GM23338 (cell line): ENCODE results near the gene OR2T11. TPM values are rescaled to one million over a fixed set of nuclear protein-coding genes. Genes with fewer than 3 reads are reported as not detected.
"Not testable (repeated sequence)": the region's sequence is repeated elsewhere in the genome, so short reads cannot be mapped to it uniquely, and the experiment has no call there.

ENCODE experiments used
- ATAC-seq: fragments of 200-7000 bp; cut with Tn5 transposase; 3 replicates; pipeline ENCODE4 v1.9.1; 2020
- DNase-seq: peaks from one replicate; pipeline ENCODE4 v3.0.0-alpha.2; 2015; ENCODE audit warnings: low spot score
- H2AFZ ChIP-seq: fragments of 200-600 bp; sonication (generic); 2 replicates; pipeline ENCODE4 v1.8.0; 2016; ENCODE audit warnings: antibody characterized with exemption, mild to moderate bottlenecking, moderate library complexity
- H3F3A ChIP-seq: fragments of 200-600 bp; sonication (generic); replicated peaks from 2 replicates; pipeline ENCODE4 v1.8.0; 2017; ENCODE audit warnings: antibody characterized with exemption, mixed run types, low read depth
- H3K27ac ChIP-seq: fragments of 200-600 bp; sonication (generic); 2 replicates; pipeline ENCODE4 v1.6.1; 2016; ENCODE audit warnings: low read depth
- H3K27me3 ChIP-seq: fragments of 200-600 bp; sonication (generic); 2 replicates; pipeline ENCODE4 v1.8.0; 2016; ENCODE audit warnings: mild to moderate bottlenecking, mixed run types, moderate library complexity; ENCODE audit not compliant: insufficient read depth
- H3K36me3 ChIP-seq: fragments of 200-600 bp; sonication (generic); 2 replicates; pipeline ENCODE4 v1.8.0; 2016; ENCODE audit warnings: mild to moderate bottlenecking; ENCODE audit not compliant: insufficient read depth
- H3K4me1 ChIP-seq: fragments of 200-600 bp; sonication (generic); 2 replicates; pipeline ENCODE4 v1.8.0; 2016; ENCODE audit warnings: mild to moderate bottlenecking, moderate library complexity; ENCODE audit not compliant: insufficient read depth
- H3K4me2 ChIP-seq: fragments of 200-600 bp; sonication (generic); 2 replicates; pipeline ENCODE4 v1.7.1; 2017; ENCODE audit warnings: mixed run types
- H3K4me3 ChIP-seq: fragments of 200-600 bp; sonication (generic); 2 replicates; pipeline ENCODE4 v1.6.1; 2016; ENCODE audit warnings: mixed run types
- H3K79me2 ChIP-seq: fragments of 200-600 bp; sonication (generic); replicated peaks from 2 replicates; pipeline ENCODE4 v1.8.0; 2017; ENCODE audit warnings: mild to moderate bottlenecking; ENCODE audit not compliant: insufficient read depth
- H3K9me2 ChIP-seq: fragments of 200-600 bp; sonication (generic); 2 replicates; pipeline ENCODE4 v1.8.0; 2017; ENCODE audit not compliant: insufficient read depth
- H4K20me1 ChIP-seq: fragments of 200-600 bp; sonication (generic); replicated peaks from 2 replicates; pipeline ENCODE4 v1.8.0; 2017; ENCODE audit warnings: mild to moderate bottlenecking; ENCODE audit not compliant: insufficient read depth
- H3K27ac Mint-ChIP-seq: 2 replicates; pipeline ENCODE4 v1.8.0; 2020; ENCODE audit warnings: inconsistent platforms, mild to moderate bottlenecking, moderate library complexity, mixed read lengths
- H3K27me3 Mint-ChIP-seq: 3 replicates; pipeline ENCODE4 v1.8.0; 2022; ENCODE audit warnings: low read depth, mild to moderate bottlenecking, moderate library complexity, mixed read lengths, inconsistent platforms; ENCODE audit not compliant: insufficient read depth, poor library complexity
- H3K36me3 Mint-ChIP-seq: 3 replicates; pipeline ENCODE4 v1.8.0; 2021; ENCODE audit warnings: low read depth, mild to moderate bottlenecking, inconsistent platforms, moderate library complexity, mixed read lengths
- H3K4me1 Mint-ChIP-seq: 3 replicates; pipeline ENCODE4 v1.8.0; 2020; ENCODE audit warnings: mild to moderate bottlenecking, inconsistent platforms, mixed read lengths
- H3K4me3 Mint-ChIP-seq: 3 replicates; pipeline ENCODE4 v1.8.0; 2021; ENCODE audit warnings: moderate library complexity, mild to moderate bottlenecking, inconsistent platforms, mixed read lengths
- H3K9me3 Mint-ChIP-seq: 3 replicates; pipeline ENCODE4 v1.8.0; 2020; ENCODE audit warnings: moderate library complexity, mild to moderate bottlenecking, inconsistent platforms, mixed read lengths
- CREB1 ChIP-seq: fragments of 250-450 bp; sonication (Bioruptor Pico); IDR thresholded peaks from 2 replicates; pipeline ENCODE4 v1.5.0; 2020; ENCODE audit warnings: low read depth, mild to moderate bottlenecking, moderate library complexity
- CTCF ChIP-seq, 2 experiments: fragments of 200-600 bp in 1 of 2; sonication (generic) in 1 of 2; conservative IDR thresholded peaks; 2 replicates each; pipeline versions ENCODE4 v1.5.1 to v1.6.1; 2016 to 2017; ENCODE audit warnings: antibody characterized with exemption in 2 of 2, low read depth in 2 of 2, mild to moderate bottlenecking in 2 of 2, moderate library complexity in 1 of 2
- JUNB ChIP-seq: IDR thresholded peaks from one replicate; pipeline ENCODE4 v1.6.1; 2016; ENCODE audit warnings: antibody characterized with exemption; ENCODE audit not compliant: unreplicated experiment
- POLR2AphosphoS5 ChIP-seq: IDR thresholded peaks from 2 replicates; pipeline ENCODE4 v1.6.1; 2016; ENCODE audit warnings: antibody characterized with exemption, low read depth
- STAT1 ChIP-seq: IDR thresholded peaks from one replicate; pipeline ENCODE4 v1.6.1; 2016; ENCODE audit warnings: antibody characterized with exemption; ENCODE audit not compliant: unreplicated experiment
- ZNF114 ChIP-seq: fragments of 250-450 bp; sonication (Bioruptor Pico); IDR thresholded peaks from 2 replicates; pipeline ENCODE4 v1.5.0; 2020; ENCODE audit warnings: mild to moderate bottlenecking, moderate library complexity
- ZNF462 ChIP-seq: fragments of 250-450 bp; sonication (Bioruptor Pico); IDR thresholded peaks from 2 replicates; pipeline ENCODE4 v1.5.0; 2020; ENCODE audit warnings: mild to moderate bottlenecking, moderate library complexity
- polyA plus RNA-seq: library from polyadenylated mRNA; unstranded; fragments of >200 nt; fragmentation: Nextera tagmentation; extraction: Ambion mirVana; gene quantifications from 2 replicates; pipeline ENCODE4 v1.2.1, GENCODE V29; 2016
- total RNA-seq: library from RNA; depleted of rRNA; stranded (reverse); fragments of >200 nt; shearing (Covaris generic); gene quantifications from 2 replicates; pipeline ENCODE4 v1.2.3, GENCODE V29; 2014

OR2T11 gene
- total and polyA plus RNA-seq, 2 experiments from 2014 or later, result not detected

- TF ChIP-seq CTCF (conservative IDR thresholded peaks at IDR 0.05; ENCODE audit: low read depth in 2 of 2) (no peak), CREB1 (no peak)
Observed at GRCh38 chr1:248681651-248682050, 46.8 kb upstream of the OR2T11 start (continued).

GRCh38 chr1:248670003-248670402, 35.1 kb upstream of the OR2T11 start:
- no peak overlapping the region for H2AFZ ChIP-seq
- Mint-ChIP-seq H3K36me3 (peaks cover 7% of the 10 kb centered on the region; the same call in 1 of the 3 replicates), H3K4me1 (no peaks in the 10 kb centered on the region), H3K27ac (no peak overlapping the region), H3K4me3 (no peak overlapping the region), H3K9me3 (peaks cover 63% of the 10 kb centered on the region), H3K27me3 (no peaks in the 10 kb centered on the region)
- no peaks in the 10 kb centered on the region for H3K4me1 ChIP-seq
- peak; percentile 20 for DNase-seq
- no peak overlapping the region for H3K4me2 ChIP-seq
- no peaks in the 10 kb centered on the region for H4K20me1 ChIP-seq
- no peak overlapping the region for H3K27ac ChIP-seq
- no peak for TF ChIP-seq STAT1
- no peak for TF ChIP-seq JUNB
- no peak for TF ChIP-seq ZNF462 (CRISPR knock-in tag)
- no peak for TF ChIP-seq ZNF114 (CRISPR knock-in tag)
- no peak for TF ChIP-seq POLR2AphosphoS5
- no peaks in the 10 kb centered on the region for H3F3A ChIP-seq
- H3K36me3 ChIP-seq, result peaks cover 6% of the 10 kb centered on the region; the same call in 1 of the 2 replicates
- H3K79me2 ChIP-seq, result no peaks in the 10 kb centered on the region
- H3K9me2 ChIP-seq, result no peaks in the 10 kb centered on the region
- H3K4me3 ChIP-seq, result no peak overlapping the region
- no peak for ATAC-seq
- H3K27me3 ChIP-seq, result no peaks in the 10 kb centered on the region

- not testable (repeated sequence) for H3K27me3 ChIP-seq, H3K4me3 Mint-ChIP-seq, DNase-seq, H3K9me2 ChIP-seq, H2AFZ ChIP-seq, H3F3A ChIP-seq, H3K27ac Mint-ChIP-seq, H3K4me2 ChIP-seq, H3K4me1 Mint-ChIP-seq, H3K27me3 Mint-ChIP-seq, H3K79me2 ChIP-seq, H3K27ac ChIP-seq, ATAC-seq, H3K4me3 ChIP-seq, H4K20me1 ChIP-seq, H3K4me1 ChIP-seq, H3K36me3 ChIP-seq
- Mint-ChIP-seq H3K9me3 (peaks cover 77% of the 10 kb centered on the region), H3K36me3 (peaks cover 15% of the 10 kb centered on the region)
Observed at GRCh38 chr1:248663453-248664328, 28.8 kb upstream of the OR2T11 start.

GRCh38 chr1:248656797-248657196, 21.9 kb upstream of the OR2T11 start:
- H3K9me3 Mint-ChIP-seq, result peaks cover 56% of the 10 kb centered on the region
- ATAC-seq, H3K27me3 ChIP-seq: not testable (repeated sequence)

More at GRCh38 chr1:248656797-248657196, 21.9 kb upstream of the OR2T11 start:
- H3K27ac ChIP-seq, H4K20me1 ChIP-seq, H3F3A ChIP-seq, H3K27me3 Mint-ChIP-seq, H3K79me2 ChIP-seq, H2AFZ ChIP-seq, H3K4me1 ChIP-seq, H3K9me2 ChIP-seq, H3K4me3 Mint-ChIP-seq, H3K4me3 ChIP-seq, DNase-seq, H3K4me1 Mint-ChIP-seq, H3K4me2 ChIP-seq, H3K27ac Mint-ChIP-seq, H3K36me3 ChIP-seq: not testable (repeated sequence)
- peaks cover 13% of the 10 kb centered on the region for H3K36me3 Mint-ChIP-seq
